SK-N-SH (cell line): Measurements from ENCODE around the gene HSPG2.

Experiments used
- EZH2phosphoT487 ChIP-seq: fragments of 200-600 bp; sonication (generic); IDR thresholded peaks from 2 replicates; pipeline ENCODE4 v1.6.1; 2017; ENCODE audit warnings: low read depth, mixed run types, mild to moderate bottlenecking, antibody characterized with exemption, moderate library complexity, borderline replicate concordance
- JUND ChIP-seq: IDR thresholded peaks from 2 replicates; pipeline ENCODE4 v1.4.0; 2012
- POLR2AphosphoS5 ChIP-seq: IDR thresholded peaks from 2 replicates; pipeline ENCODE4 v1.6.1; 2012; ENCODE audit warnings: low read depth, low read length
- TEAD4 ChIP-seq: IDR thresholded peaks from 2 replicates; pipeline ENCODE4 v1.4.0; 2012; ENCODE audit warnings: mild to moderate bottlenecking, borderline replicate concordance; ENCODE audit not compliant: insufficient read depth
- TF ChIP-seq, protein P1 (sequence below): fragments of 200-600 bp; sonication (generic); IDR thresholded peaks from 2 replicates; pipeline ENCODE4 v1.6.1; 2017; ENCODE audit warnings: antibody characterized with exemption, mild to moderate bottlenecking, moderate library complexity
- TF ChIP-seq, protein P2 (sequence below): IDR thresholded peaks from 2 replicates; pipeline ENCODE4 v1.6.1; 2012; ENCODE audit warnings: mild to moderate bottlenecking, low read depth, low read length, moderate library complexity
- TF ChIP-seq, protein P3 (sequence below): fragments of 150-350 bp; IDR thresholded peaks from 2 replicates; pipeline ENCODE4 v1.6.1; 2017; ENCODE audit warnings: antibody characterized with exemption, low read length, low read depth, borderline replicate concordance
- TF ChIP-seq, protein P4 (sequence below): IDR thresholded peaks from 2 replicates; pipeline ENCODE4 v1.4.0; 2012; ENCODE audit warnings: low read depth, borderline replicate concordance
- TF ChIP-seq, protein P5 (sequence below): IDR thresholded peaks from 2 replicates; pipeline ENCODE4 v1.4.0; 2012; ENCODE audit warnings: low read depth
- TF ChIP-seq, protein P6 (sequence below): IDR thresholded peaks from 2 replicates; pipeline ENCODE4; 2012

DNA sequence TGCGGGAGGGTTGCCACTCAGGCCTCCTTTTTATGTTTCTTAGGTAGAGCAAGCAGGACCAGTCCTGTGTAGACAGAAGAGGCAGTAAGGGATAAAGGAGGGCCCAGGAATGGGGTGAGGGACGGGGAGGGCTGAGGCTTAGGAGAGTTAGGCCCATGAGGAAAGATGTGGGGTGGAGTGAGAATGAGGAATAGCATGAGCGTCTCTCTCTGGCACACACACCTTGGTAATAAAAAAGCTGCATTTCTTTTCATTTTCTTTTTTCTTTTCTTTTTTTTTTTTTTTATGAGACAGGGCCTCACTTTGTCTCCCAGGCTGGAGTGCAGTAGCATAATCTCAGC, 7.6 kb upstream of the HSPG2 start:
- TF ChIP-seq, protein P1, sequence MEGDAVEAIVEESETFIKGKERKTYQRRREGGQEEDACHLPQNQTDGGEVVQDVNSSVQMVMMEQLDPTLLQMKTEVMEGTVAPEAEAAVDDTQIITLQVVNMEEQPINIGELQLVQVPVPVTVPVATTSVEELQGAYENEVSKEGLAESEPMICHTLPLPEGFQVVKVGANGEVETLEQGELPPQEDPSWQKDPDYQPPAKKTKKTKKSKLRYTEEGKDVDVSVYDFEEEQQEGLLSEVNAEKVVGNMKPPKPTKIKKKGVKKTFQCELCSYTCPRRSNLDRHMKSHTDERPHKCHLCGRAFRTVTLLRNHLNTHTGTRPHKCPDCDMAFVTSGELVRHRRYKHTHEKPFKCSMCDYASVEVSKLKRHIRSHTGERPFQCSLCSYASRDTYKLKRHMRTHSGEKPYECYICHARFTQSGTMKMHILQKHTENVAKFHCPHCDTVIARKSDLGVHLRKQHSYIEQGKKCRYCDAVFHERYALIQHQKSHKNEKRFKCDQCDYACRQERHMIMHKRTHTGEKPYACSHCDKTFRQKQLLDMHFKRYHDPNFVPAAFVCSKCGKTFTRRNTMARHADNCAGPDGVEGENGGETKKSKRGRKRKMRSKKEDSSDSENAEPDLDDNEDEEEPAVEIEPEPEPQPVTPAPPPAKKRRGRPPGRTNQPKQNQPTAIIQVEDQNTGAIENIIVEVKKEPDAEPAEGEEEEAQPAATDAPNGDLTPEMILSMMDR, result no peak
- TF ChIP-seq JUND (no peak), POLR2AphosphoS5 (no peak), EZH2phosphoT487 (no peak), TEAD4 (no peak)
- TF ChIP-seq, protein P2, sequence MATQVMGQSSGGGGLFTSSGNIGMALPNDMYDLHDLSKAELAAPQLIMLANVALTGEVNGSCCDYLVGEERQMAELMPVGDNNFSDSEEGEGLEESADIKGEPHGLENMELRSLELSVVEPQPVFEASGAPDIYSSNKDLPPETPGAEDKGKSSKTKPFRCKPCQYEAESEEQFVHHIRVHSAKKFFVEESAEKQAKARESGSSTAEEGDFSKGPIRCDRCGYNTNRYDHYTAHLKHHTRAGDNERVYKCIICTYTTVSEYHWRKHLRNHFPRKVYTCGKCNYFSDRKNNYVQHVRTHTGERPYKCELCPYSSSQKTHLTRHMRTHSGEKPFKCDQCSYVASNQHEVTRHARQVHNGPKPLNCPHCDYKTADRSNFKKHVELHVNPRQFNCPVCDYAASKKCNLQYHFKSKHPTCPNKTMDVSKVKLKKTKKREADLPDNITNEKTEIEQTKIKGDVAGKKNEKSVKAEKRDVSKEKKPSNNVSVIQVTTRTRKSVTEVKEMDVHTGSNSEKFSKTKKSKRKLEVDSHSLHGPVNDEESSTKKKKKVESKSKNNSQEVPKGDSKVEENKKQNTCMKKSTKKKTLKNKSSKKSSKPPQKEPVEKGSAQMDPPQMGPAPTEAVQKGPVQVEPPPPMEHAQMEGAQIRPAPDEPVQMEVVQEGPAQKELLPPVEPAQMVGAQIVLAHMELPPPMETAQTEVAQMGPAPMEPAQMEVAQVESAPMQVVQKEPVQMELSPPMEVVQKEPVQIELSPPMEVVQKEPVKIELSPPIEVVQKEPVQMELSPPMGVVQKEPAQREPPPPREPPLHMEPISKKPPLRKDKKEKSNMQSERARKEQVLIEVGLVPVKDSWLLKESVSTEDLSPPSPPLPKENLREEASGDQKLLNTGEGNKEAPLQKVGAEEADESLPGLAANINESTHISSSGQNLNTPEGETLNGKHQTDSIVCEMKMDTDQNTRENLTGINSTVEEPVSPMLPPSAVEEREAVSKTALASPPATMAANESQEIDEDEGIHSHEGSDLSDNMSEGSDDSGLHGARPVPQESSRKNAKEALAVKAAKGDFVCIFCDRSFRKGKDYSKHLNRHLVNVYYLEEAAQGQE, result no peak
- TF ChIP-seq, protein P3, sequence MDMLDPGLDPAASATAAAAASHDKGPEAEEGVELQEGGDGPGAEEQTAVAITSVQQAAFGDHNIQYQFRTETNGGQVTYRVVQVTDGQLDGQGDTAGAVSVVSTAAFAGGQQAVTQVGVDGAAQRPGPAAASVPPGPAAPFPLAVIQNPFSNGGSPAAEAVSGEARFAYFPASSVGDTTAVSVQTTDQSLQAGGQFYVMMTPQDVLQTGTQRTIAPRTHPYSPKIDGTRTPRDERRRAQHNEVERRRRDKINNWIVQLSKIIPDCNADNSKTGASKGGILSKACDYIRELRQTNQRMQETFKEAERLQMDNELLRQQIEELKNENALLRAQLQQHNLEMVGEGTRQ, result no peak
- TF ChIP-seq, protein P4, sequence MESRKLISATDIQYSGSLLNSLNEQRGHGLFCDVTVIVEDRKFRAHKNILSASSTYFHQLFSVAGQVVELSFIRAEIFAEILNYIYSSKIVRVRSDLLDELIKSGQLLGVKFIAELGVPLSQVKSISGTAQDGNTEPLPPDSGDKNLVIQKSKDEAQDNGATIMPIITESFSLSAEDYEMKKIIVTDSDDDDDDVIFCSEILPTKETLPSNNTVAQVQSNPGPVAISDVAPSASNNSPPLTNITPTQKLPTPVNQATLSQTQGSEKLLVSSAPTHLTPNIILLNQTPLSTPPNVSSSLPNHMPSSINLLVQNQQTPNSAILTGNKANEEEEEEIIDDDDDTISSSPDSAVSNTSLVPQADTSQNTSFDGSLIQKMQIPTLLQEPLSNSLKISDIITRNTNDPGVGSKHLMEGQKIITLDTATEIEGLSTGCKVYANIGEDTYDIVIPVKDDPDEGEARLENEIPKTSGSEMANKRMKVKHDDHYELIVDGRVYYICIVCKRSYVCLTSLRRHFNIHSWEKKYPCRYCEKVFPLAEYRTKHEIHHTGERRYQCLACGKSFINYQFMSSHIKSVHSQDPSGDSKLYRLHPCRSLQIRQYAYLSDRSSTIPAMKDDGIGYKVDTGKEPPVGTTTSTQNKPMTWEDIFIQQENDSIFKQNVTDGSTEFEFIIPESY, result no peak
- TF ChIP-seq, protein P5, sequence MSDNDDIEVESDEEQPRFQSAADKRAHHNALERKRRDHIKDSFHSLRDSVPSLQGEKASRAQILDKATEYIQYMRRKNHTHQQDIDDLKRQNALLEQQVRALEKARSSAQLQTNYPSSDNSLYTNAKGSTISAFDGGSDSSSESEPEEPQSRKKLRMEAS, result no peak
- TF ChIP-seq, protein P6, sequence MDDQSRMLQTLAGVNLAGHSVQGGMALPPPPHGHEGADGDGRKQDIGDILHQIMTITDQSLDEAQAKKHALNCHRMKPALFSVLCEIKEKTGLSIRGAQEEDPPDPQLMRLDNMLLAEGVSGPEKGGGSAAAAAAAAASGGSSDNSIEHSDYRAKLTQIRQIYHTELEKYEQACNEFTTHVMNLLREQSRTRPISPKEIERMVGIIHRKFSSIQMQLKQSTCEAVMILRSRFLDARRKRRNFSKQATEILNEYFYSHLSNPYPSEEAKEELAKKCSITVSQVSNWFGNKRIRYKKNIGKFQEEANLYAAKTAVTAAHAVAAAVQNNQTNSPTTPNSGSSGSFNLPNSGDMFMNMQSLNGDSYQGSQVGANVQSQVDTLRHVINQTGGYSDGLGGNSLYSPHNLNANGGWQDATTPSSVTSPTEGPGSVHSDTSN, result no peak
